Activated CD4-positive, alpha-beta T cell treated with anti-CD3 and anti-CD28 coated beads, Interleukin-2, amount 50 U/mL, for 24 hours (primary cell): ENCODE results near the gene ZMIZ1.

Experiments used
- DNase-seq, 2 donors: peaks; one replicate each; pipeline ENCODE4 v3.0.0-alpha.2; 2020; ENCODE audit warnings: low read depth in 1 of 2, low spot score in 1 of 2

The ZMIZ1 gene

DNA sequence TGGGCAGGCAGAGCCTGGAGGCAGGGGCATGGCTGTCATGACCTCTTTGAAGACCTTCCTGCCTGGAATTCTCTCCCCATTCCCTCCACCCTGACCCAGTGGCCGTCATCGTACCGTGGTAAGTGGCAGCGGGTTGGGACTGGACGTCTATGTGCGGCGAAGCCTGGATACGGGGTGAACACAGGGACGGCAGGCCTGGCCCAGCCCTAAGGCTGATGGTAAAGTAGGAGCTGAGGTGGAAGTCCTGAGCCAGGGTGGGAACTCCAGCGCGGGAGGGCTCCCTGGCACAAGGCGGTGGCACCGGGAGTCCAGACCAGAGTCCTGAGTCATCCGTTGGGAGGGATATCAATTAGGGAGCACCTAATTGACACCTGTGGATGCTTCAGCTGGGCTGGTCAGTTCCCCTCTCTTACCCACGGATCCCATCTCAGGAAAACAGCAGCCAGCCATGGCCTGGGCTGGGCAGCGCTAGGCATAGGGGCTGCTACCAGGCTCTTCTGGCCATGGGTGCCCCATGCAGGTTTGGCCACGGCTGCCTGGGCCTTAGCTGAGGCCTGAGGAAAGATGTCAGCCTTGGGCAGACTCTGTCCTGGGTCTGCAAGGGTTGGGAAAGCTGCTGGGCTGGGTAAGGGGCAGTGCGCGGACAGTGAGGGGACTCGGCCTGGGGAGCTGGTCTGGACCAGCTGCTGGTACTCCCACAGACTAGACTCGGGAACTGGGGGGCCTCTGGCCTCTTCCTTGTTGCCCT is 281.8 kb downstream of the ZMIZ1 start:
- no peak for DNase-seq

DNA sequence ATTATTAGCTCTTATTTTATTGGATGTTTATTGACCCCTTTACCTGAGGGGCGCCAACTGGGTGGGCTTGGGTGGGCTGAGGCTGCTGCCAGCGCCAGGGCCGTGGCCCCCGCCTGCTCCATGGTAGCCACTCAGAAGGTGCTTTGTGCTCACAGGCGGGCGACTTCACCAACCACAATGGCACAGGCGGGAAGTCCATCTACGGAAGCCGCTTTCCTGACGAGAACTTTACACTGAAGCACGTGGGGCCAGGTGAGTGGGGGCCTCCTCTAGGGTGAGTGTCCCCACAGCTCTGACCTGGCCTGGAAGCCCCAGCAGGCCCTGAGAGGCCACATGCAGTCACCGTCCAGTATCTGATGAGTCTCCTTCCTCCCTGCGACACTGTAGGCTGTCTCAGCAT is 282.6 kb downstream of the ZMIZ1 start:
- DNase-seq, result no peak

DNA sequence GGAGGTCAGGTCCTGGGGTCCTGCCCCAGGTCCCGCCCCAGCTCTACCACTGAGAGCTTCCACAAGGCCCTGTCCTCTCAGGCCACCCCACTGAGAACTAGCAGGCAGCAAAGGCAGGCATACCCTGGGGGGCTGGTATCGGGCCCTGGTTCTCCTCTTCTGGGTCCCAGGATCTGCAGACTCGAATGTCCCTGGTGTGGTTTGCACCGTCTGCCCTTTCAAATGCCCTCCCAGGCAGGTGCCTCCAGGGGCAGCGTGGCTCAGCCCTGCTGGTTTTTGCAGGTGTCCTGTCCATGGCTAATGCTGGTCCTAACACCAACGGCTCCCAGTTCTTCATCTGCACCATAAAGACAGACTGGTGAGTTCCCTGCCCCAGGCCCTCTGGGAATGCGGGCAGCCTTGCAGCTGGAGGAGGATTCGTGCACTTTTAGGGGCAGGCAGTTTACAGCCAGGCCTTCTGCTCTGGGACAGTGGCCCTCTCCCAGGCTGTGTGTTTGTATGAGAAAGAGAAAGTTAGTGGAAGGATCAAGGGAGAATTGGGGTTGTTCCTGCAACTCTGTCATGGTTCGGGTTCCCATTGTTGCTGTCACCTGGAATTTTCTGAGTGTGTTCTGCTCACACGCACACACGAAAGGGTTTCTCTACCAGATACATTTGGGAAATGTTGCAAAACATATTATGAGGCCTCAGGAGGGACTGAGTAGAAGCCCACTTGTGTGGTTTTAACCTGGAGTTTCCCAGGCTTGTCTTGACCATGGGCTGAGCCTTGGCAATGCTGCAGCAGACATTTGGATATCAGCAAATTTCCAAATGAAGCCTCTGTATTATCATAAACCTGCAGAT is 283.5 kb downstream of the ZMIZ1 start:
- DNase-seq, result no peak

DNA sequence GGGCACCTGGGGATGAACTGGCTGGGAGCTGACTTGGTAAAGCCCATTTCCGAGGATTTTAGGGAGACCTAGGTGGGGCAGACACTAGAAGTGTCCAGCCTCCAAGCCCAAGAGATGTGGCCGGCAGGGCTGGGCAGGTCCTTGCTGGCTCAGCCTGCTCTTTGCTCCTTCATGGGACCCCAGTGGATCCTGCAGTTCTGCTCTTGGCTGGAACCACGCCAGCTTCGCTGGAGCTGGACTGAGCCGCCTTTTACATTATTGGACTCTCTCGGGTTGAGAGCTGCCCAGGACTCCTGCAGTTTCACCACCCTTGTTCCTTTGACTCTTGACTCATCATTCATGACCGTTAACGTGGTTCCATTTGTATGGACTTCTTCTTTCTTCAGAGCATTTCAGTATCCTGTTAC is 284.2 kb downstream of the ZMIZ1 start:
- DNase-seq, result no peak

DNA sequence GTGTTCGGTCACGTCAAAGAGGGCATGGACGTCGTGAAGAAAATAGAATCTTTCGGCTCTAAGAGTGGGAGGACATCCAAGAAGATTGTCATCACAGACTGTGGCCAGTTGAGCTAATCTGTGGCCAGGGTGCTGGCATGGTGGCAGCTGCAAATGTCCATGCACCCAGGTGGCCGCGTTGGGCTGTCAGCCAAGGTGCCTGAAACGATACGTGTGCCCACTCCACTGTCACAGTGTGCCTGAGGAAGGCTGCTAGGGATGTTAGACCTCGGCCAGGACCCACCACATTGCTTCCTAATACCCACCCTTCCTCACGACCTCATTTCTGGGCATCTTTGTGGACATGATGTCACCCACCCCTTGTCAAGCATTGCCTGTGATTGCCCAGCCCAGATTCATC is 285.0 kb downstream of the ZMIZ1 start:
- no peak for DNase-seq

DNA sequence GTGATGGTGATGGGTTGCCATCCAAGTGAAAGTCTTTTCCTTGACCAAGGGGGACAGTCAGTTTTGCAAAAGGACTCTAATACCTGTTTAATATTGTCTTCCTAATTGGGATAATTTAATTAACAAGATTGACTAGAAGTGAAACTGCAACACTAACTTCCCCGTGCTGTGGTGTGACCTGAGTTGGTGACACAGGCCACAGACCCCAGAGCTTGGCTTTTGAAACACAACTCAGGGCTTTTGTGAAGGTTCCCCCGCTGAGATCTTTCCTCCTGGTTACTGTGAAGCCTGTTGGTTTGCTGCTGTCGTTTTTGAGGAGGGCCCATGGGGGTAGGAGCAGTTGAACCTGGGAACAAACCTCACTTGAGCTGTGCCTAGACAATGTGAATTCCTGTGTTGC is 285.4 kb downstream of the ZMIZ1 start:
- no peak for DNase-seq

DNA sequence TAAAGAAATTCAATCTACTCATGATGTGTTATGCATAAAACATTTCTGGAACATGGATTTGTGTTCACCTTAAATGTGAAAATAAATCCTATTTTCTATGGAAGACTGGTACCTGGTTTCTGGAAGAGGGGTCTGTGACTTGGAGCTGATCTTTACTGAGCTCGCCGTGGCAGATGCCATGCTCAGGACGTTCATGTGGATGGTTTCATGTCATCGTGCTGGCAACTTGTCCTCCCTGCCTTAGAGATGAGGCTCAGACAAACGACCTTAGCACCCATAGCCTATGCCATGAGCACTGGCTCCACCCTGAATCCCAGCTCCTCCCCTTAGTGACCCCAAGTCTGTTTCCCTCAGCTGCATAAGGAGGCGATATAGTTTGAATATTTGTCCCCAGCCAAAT is 285.8 kb downstream of the ZMIZ1 start:
- DNase-seq, result no peak

DNA sequence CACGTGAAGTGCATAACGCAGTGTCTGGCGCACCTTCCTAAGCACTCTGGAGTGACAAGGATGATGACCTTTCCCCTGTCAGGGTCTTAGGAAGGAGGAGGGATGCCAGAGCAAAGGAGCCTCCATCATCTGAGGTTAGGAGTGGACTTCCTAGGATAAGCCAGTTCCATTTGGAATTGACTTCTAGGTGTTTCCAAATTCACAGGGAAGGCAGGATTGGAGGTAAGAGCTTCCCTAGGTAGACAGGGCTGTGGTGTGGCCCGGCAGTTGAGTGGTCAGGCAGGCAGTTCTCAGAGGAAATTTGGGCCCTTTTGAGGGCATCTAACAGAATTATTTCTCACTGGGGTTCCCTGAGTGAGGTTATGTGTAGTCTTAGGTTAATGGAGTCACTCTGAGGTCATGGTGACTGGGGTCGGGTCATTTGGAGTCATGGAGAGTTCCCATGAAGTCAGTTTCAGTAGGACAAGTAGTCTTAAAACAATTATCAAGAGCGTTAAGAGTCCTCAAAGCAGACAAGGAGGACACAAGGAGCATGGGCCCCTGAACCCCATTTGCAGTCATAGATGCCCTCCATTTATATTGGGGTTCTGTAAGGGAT is 286.8 kb downstream of the ZMIZ1 start:
- DNase-seq, result no peak

DNA sequence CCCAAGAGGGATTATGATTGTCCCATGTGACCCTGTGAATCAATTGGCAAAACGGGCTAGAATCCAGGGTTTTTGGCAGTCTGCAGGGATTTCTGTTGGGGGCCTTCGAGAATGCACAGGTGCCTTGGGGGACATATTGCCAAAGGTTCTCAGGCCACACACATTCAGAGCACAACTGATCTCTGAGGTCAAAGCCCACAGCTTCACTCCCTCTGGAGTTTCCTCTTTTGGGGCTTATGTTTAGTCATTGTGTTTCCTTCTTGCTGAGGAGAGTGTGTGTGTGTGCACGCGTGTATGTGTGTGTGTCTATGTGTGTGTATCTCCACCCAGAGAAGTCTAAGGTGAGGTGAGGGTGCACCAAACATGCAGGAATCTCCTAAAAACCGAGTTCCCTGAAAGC is 287.3 kb downstream of the ZMIZ1 start:
- no peak for DNase-seq

DNA sequence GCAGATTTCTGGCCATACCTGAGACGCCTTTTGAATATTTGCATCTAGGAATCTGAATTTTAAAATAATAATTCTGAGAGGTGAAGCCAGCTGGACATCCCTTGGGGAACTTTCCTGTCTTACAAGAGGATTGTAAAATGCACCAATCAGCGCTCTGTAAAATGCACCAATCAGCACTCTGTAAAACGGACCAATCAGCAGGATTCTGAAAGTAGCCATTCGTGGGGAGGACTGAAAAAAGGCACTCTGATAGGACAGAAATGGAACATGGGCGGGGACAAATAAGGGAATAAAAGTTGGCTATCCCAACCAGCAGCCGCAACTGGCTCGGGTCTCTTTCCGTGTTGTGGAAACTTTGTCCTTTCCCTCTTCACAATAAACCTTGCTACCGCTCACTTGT is 288.4 kb downstream of the ZMIZ1 start:
- DNase-seq, result no peak

DNA sequence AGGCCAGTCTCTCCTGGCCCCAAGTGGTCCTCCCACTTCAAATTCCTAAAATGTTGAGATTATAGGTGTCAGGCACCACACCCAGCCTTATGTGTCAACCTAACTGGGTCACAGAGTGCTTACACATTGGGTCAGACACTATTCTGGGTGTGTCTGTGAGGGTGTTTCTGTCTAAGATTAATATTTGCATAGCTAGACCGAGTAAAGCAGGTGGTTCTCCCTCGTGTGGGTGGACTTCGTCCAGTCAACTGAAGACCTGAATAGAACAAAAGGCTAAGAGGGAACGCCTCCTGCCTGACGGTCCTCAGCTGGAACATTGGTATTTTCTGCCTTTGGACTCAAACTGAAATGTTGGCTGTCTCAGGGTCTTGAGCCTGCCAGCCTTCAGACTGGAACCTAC is 290.0 kb downstream of the ZMIZ1 start:
- DNase-seq, result no peak

DNA sequence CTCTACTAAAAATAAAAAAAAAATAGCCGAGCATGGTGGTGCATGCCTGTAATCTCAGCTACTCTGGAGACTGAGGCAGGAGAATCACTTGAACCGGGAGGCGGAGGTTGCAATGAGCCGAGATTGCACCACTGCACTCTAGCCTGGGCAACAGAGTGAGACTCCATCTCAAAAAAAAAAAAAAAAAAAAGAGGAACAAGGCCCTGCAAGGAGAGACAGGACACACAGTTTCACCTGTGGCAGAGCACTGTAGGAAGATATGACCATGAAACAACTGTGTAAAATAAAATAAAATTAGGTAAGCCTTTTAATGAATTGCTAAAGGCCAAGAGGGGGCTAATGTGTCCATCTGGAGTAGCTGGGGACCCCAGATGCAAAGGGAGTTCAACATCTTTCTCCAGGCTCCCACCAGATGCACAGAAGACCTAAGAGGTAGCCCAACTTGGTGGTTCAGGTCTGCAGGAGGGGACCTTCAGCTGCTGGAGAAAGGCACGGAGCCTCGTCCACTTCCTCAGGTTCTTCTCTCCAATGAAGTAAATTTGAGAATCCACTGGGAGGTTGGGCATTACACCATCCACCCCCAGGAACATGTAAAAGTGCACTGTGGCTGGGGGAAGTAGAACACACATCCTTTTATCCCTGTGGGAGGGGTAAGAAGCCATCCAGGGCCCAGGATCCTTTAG is 291.2 kb downstream of the ZMIZ1 start:
- no peak for DNase-seq

DNA sequence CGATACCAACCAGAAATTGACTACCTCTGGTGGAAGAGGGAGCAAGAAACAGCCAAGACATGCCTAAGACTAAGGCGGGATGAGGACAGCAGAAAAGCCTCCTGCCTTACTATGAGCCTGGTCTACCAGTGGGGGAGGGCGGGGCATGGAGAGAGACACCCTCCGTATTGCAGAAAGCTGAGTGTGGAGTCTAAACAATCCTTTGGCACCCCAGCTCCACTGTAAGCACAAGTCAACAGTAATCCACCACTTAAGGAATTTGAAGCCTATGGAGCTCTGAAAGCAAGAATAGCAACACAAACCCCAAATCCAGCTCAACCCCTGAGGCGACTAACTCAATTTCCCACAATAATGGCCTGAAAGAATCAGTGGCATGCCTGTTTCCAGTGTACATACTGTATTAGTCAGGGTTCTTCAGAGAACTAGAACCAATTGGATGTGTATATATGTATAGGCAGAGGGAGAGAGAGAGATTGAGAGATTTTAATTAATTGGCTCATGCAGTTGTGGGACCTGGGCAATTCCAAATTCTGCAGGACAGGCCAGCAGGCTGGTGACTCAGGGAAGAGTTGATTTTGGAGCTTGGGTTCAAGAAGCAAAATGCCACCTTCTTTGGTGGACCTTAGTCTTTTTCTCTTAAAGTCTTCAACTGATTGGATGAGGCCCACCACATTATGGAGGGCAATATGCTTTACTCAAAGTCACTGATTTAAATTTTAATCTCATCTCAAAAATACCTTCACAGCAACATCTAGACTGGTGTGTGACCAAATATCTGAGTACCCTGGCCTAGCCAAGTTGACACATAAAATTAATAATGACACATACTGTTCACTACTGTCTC is 292.0 kb downstream of the ZMIZ1 start:
- DNase-seq, result no peak

DNA sequence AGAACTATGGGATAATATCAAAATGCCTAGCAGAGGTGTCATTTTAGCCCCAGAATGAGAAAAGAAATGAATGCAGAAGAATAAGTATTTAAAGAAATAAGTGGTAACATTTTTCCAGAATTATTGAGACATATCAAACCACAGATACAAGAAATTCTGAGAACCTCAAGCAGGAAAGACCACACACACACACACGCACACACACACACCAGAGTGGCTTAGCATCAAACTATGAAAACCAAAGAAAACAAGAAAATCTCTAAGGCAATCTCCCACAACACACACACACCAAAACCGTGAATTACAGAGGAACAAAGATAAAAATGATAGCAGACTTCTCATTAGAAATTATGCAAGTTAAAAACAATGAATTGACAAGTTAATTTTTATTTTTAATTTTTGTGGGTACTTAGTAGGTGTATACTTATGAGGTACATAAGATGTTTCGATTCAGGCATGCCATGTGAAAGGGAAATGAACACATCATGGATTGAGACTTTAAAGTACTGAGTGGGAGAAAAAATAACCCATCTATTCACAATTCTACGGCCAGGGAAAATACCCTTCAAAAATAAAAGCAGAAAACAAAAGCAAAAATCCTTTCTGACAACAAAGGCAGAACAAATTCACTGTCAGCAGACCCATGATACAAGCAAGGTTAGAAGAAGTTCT is 293.1 kb downstream of the ZMIZ1 start:
- DNase-seq, result no peak
